K562 (cell line): Measurements from ENCODE around the gene MYBPC3. TPM values are rescaled to one million over a fixed set of nuclear protein-coding genes. Genes with fewer than 3 reads are reported as not detected.

Experiments used
- ATAC-seq: fragments of 200-7000 bp; cut with Tn5 transposase; 3 replicates; pipeline ENCODE4 v1.9.1; 2020; ENCODE audit warnings: moderate library complexity
- BruUV-seq: library from RNA; stranded (reverse); fragments of 400-500 nt; replicated peaks from 2 replicates; lab custom pipeline; 2021; lab: Mats Ljungman, UMichigan
- CTCF ChIA-PET: fragments of 300-600 bp; formaldehyde crosslinking; extraction: SDS; loops from one replicate; lab custom pipeline; 2021; ENCODE audit warnings: low intra/inter-chr PET ratio; lab: Yijun Ruan, JAX
- POLR2A ChIA-PET: fragments of 300-600, 350-650 bp; sonication (Branson Sonifier 250); formaldehyde crosslinking; extraction: SDS; loops from one replicate; lab custom pipeline; 2021; ENCODE audit warnings: antibody characterized with exemption, inconsistent platforms; lab: Yijun Ruan, JAX
- DNase-seq, 4 experiments: peaks; one replicate each; pipeline versions ENCODE4 v3.0.0 to v3.0.0-alpha.2; 2011 to 2018; ENCODE audit warnings: low spot score in 3 of 4, mixed read lengths in 3 of 4; ENCODE audit errors: extremely low read depth in 1 of 4
- FAIRE-seq: peaks from 2 replicates; lab custom pipeline; 2011; peaks lifted over from hg19 to GRCh38; lab: Jason Lieb, UNC
- H2AFZ ChIP-seq: 2 replicates; pipeline ENCODE4 v1.6.0; 2011; ENCODE audit warnings: low read depth, low read length, control low read depth, inconsistent platforms
- H3K27ac ChIP-seq: fragments of 200-600 bp; 3 replicates; pipeline ENCODE4 v1.8.0; 2011; ENCODE audit warnings: low read depth, mild to moderate bottlenecking, control low read depth, inconsistent platforms, low read length, moderate library complexity, mixed read lengths; ENCODE audit errors: extremely low read depth
- H3K27me3 ChIP-seq, 2 experiments: fragments of 300-600 bp in 1 of 2; 2 replicates in 1 of 2; 3 replicates in 1 of 2; pipeline versions ENCODE4 v1.6.0 to v1.8.0; 2011; ENCODE audit warnings: inconsistent platforms in 2 of 2, low read length in 2 of 2, mild to moderate bottlenecking in 1 of 2, mixed read lengths in 1 of 2, moderate library complexity in 1 of 2; ENCODE audit not compliant: control insufficient read depth in 2 of 2, insufficient read depth in 2 of 2
- H3K36me3 ChIP-seq: fragments of 300-600 bp; 3 replicates; pipeline ENCODE4 v1.8.0; 2011; ENCODE audit warnings: mild to moderate bottlenecking, low read length, inconsistent platforms; ENCODE audit not compliant: control insufficient read depth, insufficient read depth
- H3K4me1 ChIP-seq, 2 experiments: fragments of 200-600 bp in 1 of 2; replicated peaks in 1 of 2; 2 replicates in 1 of 2; 3 replicates in 1 of 2; pipeline versions ENCODE4 v1.5.1 to v1.8.0; 2011; ENCODE audit warnings: inconsistent platforms in 2 of 2, low read length in 2 of 2, mild to moderate bottlenecking in 1 of 2, mixed read lengths in 1 of 2, moderate library complexity in 1 of 2; ENCODE audit not compliant: control insufficient read depth in 2 of 2, insufficient read depth in 2 of 2
- H3K4me2 ChIP-seq: 2 replicates; pipeline ENCODE4 v1.6.1; 2011; ENCODE audit warnings: low read length, control low read depth, inconsistent platforms, mixed read lengths; ENCODE audit not compliant: insufficient read depth
- H3K4me3 ChIP-seq: fragments of 200-600 bp; sonication (generic), shearing (Covaris generic); 2 replicates; pipeline ENCODE4 v1.5.1; 2016; ENCODE audit warnings: control low read depth, inconsistent platforms
- H3K79me2 ChIP-seq: fragments of 200-600 bp; 3 replicates; pipeline ENCODE4 v1.8.0; 2011; ENCODE audit warnings: low read length, inconsistent platforms; ENCODE audit not compliant: control insufficient read depth, insufficient read depth
- H3K9ac ChIP-seq, 2 experiments: 2 replicates each; pipeline versions ENCODE4 v1.6.0 to v1.6.1; 2011; ENCODE audit warnings: low read depth in 2 of 2, low read length in 2 of 2, control low read depth in 1 of 2, inconsistent platforms in 1 of 2, mild to moderate bottlenecking in 1 of 2, mixed read lengths in 1 of 2; ENCODE audit not compliant: insufficient read depth in 1 of 2
- H3K9me1 ChIP-seq: one replicate; pipeline ENCODE4 v1.6.0; 2011; ENCODE audit warnings: inconsistent platforms, mild to moderate bottlenecking, low read length, moderate library complexity; ENCODE audit not compliant: control insufficient read depth, insufficient read depth
- H3K9me3 ChIP-seq: replicated peaks from 2 replicates; pipeline ENCODE4 v1.5.1; 2011; ENCODE audit warnings: low read depth, low read length, inconsistent platforms; ENCODE audit not compliant: control insufficient read depth, insufficient read depth
- H4K20me1 ChIP-seq: replicated peaks from 2 replicates; pipeline ENCODE4 v1.6.1; 2011; ENCODE audit warnings: low read length, inconsistent platforms, mixed read lengths; ENCODE audit not compliant: control insufficient read depth, insufficient read depth
- ESRRA ChIP-seq: fragments of 450-650 bp; IDR thresholded peaks from 2 replicates; pipeline ENCODE4 v1.6.1; 2014; ENCODE audit warnings: low read depth, mild to moderate bottlenecking, moderate library complexity, borderline replicate concordance
- KDM1A ChIP-seq, 2 experiments: fragments of 450-650 bp; IDR thresholded peaks; 2 replicates each; pipeline ENCODE4 v1.6.1; 2016; ENCODE audit warnings: mild to moderate bottlenecking in 2 of 2
- RBM25 ChIP-seq: fragments of 200-400 bp; formaldehyde crosslinking; IDR thresholded peaks from 2 replicates; pipeline ENCODE4 v1.6.1; 2018; ENCODE audit warnings: low read length, low read depth, moderate library complexity; ENCODE audit not compliant: severe bottlenecking
- ZFP30 ChIP-seq: fragments of 250-450 bp; sonication (Bioruptor Pico); IDR thresholded peaks from 2 replicates; pipeline ENCODE4 v1.8.0; 2022; ENCODE audit warnings: moderate library complexity, mild to moderate bottlenecking, inconsistent platforms, borderline replicate concordance
- WGBS: fragments of 100-300 bp; shearing (Covaris generic); methylation state at CpG from one replicate; pipeline ENCODE4 v1.1.6; 2016; ENCODE audit warnings: low coverage, mixed read lengths; ENCODE audit not compliant: insufficient coverage; ENCODE audit errors: missing lambda C conversion rate; 5-methylcytosine and 5-hydroxymethylcytosine counted together
- in situ Hi-C: fragments of 300-500 bp; cut with MboI; formaldehyde crosslinking; loops from 4 replicates; pipeline ENCODE4 v1.15.0; 2018; ENCODE audit warnings: inconsistent platforms, mixed read lengths
- intact Hi-C: fragments of 100-400 bp; cut with micrococcal nuclease; formaldehyde crosslinking; loops from 2 replicates; pipeline ENCODE4 v1.14.2; 2022
- polyA plus RNA-seq, 8 experiments: library from polyadenylated mRNA; depleted of rRNA in 4 of 8; stranded (reverse) in 5 of 8; unstranded in 3 of 8; fragments of >200 nt; fragmentation: Nextera tagmentation in 2 of 8; fragmentation: Illumina TruSeq in 1 of 8; extraction: Ambion mirVana in 2 of 8; extraction: Trizol in 1 of 8; gene quantifications; 2 replicates each; pipeline versions ENCODE4 v1.2.1 to v1.2.3, GENCODE V29; 2011 to 2014; ENCODE audit warnings: inconsistent platforms in 1 of 8, missing spikeins in 1 of 8
- total RNA-seq, 7 experiments: library from RNA; depleted of rRNA in 6 of 7; stranded (reverse); fragments of >200 nt in 6 of 7; fragmentation: Illumina TruSeq in 2 of 7; extraction: Trizol in 2 of 7; gene quantifications; 2 replicates each; pipeline versions ENCODE4 v1.2.1 to v1.2.3, GENCODE V29; 2011 to 2021; ENCODE audit warnings: low replicate concordance in 1 of 7
- TF ChIP-seq, protein P1 (sequence below): IDR thresholded peaks from 2 replicates; pipeline ENCODE4 v1.6.1; 2016; ENCODE audit warnings: missing genetic modification characterization, missing compliant biosample characterization

The MYBPC3 gene
- total and polyA plus RNA-seq, 9 of the 15 experiments (the other 6 are each of a cell fraction or from before 2014, with no cell fraction given): 0.01 TPM; not detected in 8

DNA sequence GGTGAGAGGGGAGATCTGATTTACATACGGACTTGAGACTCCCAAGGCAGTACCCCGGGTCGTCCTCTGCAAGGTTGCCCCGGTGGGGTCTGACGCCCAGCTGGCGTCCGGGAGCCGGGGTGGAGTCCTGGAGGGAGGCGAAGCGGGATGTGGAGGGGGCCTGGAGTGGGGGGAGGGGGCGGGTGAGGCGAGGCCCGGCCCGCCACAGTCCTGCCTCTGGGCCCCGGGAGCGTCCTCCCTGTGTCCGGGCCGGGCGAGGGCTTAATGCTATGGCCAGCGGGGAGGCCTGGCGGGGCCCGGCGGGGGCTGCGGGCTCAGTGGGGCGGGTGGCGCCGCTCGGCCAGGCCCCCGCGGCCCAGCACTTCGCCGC, 2.4 kb upstream of the MYBPC3 start (continued):
- TF ChIP-seq, protein P1, sequence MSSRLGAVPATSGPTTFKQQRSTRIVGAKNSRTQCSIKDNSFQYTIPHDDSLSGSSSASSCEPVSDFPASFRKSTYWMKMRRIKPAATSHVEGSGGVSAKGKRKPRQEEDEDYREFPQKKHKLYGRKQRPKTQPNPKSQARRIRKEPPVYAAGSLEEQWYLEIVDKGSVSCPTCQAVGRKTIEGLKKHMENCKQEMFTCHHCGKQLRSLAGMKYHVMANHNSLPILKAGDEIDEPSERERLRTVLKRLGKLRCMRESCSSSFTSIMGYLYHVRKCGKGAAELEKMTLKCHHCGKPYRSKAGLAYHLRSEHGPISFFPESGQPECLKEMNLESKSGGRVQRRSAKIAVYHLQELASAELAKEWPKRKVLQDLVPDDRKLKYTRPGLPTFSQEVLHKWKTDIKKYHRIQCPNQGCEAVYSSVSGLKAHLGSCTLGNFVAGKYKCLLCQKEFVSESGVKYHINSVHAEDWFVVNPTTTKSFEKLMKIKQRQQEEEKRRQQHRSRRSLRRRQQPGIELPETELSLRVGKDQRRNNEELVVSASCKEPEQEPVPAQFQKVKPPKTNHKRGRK: no peak

DNA sequence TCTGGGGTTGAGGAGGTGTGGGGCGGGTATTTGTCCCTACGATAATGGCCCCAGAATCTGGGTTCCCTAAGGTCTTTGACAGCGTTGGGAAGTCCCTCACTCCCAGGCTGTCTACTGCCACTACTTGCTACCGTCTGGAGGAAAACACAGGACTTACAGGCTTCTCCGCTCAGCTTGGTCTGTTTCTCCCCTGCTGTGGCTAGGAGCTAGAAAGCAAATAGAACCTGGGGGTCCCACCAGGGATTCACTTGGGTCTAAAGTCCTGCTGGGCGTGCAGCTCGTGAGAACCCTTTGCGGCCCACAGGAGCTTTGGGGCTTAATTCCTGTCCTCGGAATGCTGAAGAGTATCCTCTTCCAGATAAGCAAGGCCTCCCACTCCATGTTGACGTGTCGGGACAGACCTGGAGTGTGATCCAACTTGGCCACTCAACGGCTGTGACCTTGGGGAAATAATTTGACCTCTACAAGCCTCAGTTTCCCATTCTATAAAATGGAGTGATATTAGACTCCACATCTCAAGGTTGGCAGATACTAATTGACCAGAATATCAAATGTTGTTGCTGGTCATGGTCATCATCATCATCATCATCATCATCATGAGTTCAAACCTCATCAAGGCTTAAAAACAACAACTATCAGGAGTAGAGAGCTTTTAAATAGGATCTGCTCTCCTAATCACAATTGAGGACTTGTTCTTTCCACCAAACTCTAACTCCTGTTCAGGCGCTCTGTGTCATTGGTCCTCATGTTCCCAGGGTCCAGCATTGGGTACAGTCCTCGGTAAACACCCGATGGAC, 1.7 kb upstream of the MYBPC3 start:
- POLR2A ChIA-PET: interaction anchor here (0.6 kb wide), 1 partner anchor 105 kb away, joined by 4 read pairs; the partner anchor contains the start of gene ACP2
- intact Hi-C loops (loop anchor here (10.0 kb wide), 2 partner anchors 51 to 469 kb away; partner anchors contain the start of gene SLC39A13), in situ Hi-C loops (loop anchor here (10.0 kb wide), 1 partner anchor 469 kb away; no protein-coding TSS in a partner anchor)
- WGBS: 83% methylated on average over 15 of the region's 15 CpGs
- H2AFZ ChIP-seq: no peak overlapping the region
- H3K4me1 ChIP-seq: peaks cover 0 to 51% of the 10 kb centered on the region in 2 experiments; a peak in 3 of 5 replicates
- H3K4me2 ChIP-seq: no peak overlapping the region
- no peaks in the 10 kb centered on the region for H4K20me1 ChIP-seq
- H3K27ac ChIP-seq: no peak overlapping the region
- no peaks in the 10 kb centered on the region for H3K36me3 ChIP-seq
- DNase-seq: no peak
- H3K27me3 ChIP-seq: no peaks in the 10 kb centered on the region
- H3K9me1 ChIP-seq: no peaks in the 10 kb centered on the region
- BruUV-seq: no TSS peak
- no peak for TF ChIP-seq ZFP30 (CRISPR knock-in tag)
- peak; percentile 61 for TF ChIP-seq RBM25
- TF ChIP-seq KDM1A (IDR thresholded peaks at IDR 0.05): 0 out of 4 replicates have a peak, but pooled peaks of 1 of the 2 experiments have one; percentile 10
- peak; percentile 95 for TF ChIP-seq ESRRA
- H3K9me3 ChIP-seq: peaks cover 13% of the 10 kb centered on the region
- no peak for ATAC-seq
- H3K4me3 ChIP-seq: no peak overlapping the region
- FAIRE-seq: peak; percentile 48
- CTCF ChIA-PET: interaction anchor here (0.6 to 3.2 kb wide), 6 partner anchors 62 to 192 kb away, joined by 3 to 46 read pairs (median 7); partner anchors contain the start of genes ARFGAP2 and NR1H3
- no peaks in the 10 kb centered on the region for H3K79me2 ChIP-seq
- H3K9ac ChIP-seq: no peak overlapping the region
